IMR-90 (cell line): Measurements from ENCODE around the gene AKT1S1. TPM values are rescaled to one million over a fixed set of nuclear protein-coding genes. Genes with fewer than 3 reads are reported as not detected.

Source experiments
- ATAC-seq: fragments of 200-7000 bp; cut with Tn5 transposase; 2 replicates; pipeline ENCODE4 v1.9.1; 2020; ENCODE audit warnings: low read depth, mild to moderate bottlenecking, moderate library complexity
- BruUV-seq: library from RNA; stranded (reverse); fragments of 400-500 nt; replicated peaks from 2 replicates; lab custom pipeline; 2021; lab: Mats Ljungman, UMichigan
- CTCF ChIA-PET: fragments of 300-600 bp; formaldehyde crosslinking; extraction: SDS; loops from one replicate; lab custom pipeline; 2021; ENCODE audit warnings: antibody characterized with exemption; lab: Yijun Ruan, JAX
- POLR2A ChIA-PET: fragments of 300-600 bp; sonication (Branson Sonifier 250); formaldehyde crosslinking; loops from one replicate; lab custom pipeline; 2022; ENCODE audit warnings: antibody characterized with exemption; ENCODE audit not compliant: unreplicated experiment; lab: Charles Lee
- DNase-seq: peaks from one replicate; pipeline ENCODE4 v3.0.0; 2013
- H2AFZ ChIP-seq: replicated peaks from 2 replicates; pipeline ENCODE3; 2013; ENCODE audit warnings: low read length, mild to moderate bottlenecking; ENCODE audit not compliant: poor library complexity
- H2AK5ac ChIP-seq: 2 replicates; pipeline ENCODE4 v1.6.1; 2013; ENCODE audit warnings: low read depth, low read length, inconsistent platforms
- H2AK9ac ChIP-seq: replicated peaks from 2 replicates; pipeline ENCODE3; 2013; ENCODE audit warnings: mild to moderate bottlenecking, low read depth, low read length, moderate library complexity; ENCODE audit not compliant: poor library complexity
- H2BK120ac ChIP-seq: 2 replicates; pipeline ENCODE4 v1.6.1; 2013; ENCODE audit warnings: low read depth, low read length, inconsistent platforms
- H2BK15ac ChIP-seq: 3 replicates; pipeline ENCODE4 v1.6.1; 2013; ENCODE audit warnings: low read depth, low read length, inconsistent platforms
- H2BK20ac ChIP-seq: 2 replicates; pipeline ENCODE4 v1.6.1; 2013; ENCODE audit warnings: low read depth, mild to moderate bottlenecking, inconsistent platforms, low read length, moderate library complexity
- H2BK5ac ChIP-seq: 2 replicates; pipeline ENCODE4 v1.6.1; 2013; ENCODE audit warnings: mild to moderate bottlenecking, low read depth, low read length, inconsistent platforms; ENCODE audit not compliant: poor library complexity, severe bottlenecking
- H3K14ac ChIP-seq: replicated peaks from 2 replicates; pipeline ENCODE4 v1.6.1; 2013; ENCODE audit warnings: low read depth, low read length, inconsistent platforms
- H3K18ac ChIP-seq: 2 replicates; pipeline ENCODE4 v1.6.1; 2013; ENCODE audit warnings: low read depth, low read length, control low read depth
- H3K23ac ChIP-seq: 2 replicates; pipeline ENCODE4 v1.6.1; 2013; ENCODE audit warnings: low read depth, low read length, inconsistent platforms
- H3K27ac ChIP-seq: 2 replicates; pipeline ENCODE4 v1.5.1; 2013; ENCODE audit warnings: mild to moderate bottlenecking, control low read depth, low read length; ENCODE audit not compliant: insufficient read depth
- H3K27me3 ChIP-seq: 2 replicates; pipeline ENCODE4 v1.6.1; 2013; ENCODE audit warnings: low read length; ENCODE audit not compliant: control insufficient read depth, insufficient read depth
- H3K36me3 ChIP-seq: 2 replicates; pipeline ENCODE4 v1.6.1; 2013; ENCODE audit warnings: low read length, mixed read lengths; ENCODE audit not compliant: control insufficient read depth, insufficient read depth
- H3K4ac ChIP-seq: 2 replicates; pipeline ENCODE4 v1.6.1; 2013; ENCODE audit warnings: low read depth, low read length, inconsistent platforms
- H3K4me1 ChIP-seq: 2 replicates; pipeline ENCODE4 v1.6.1; 2013; ENCODE audit warnings: low read length, mixed read lengths; ENCODE audit not compliant: control insufficient read depth, insufficient read depth
- H3K4me2 ChIP-seq: 2 replicates; pipeline ENCODE4 v1.6.1; 2013; ENCODE audit warnings: low read depth, mild to moderate bottlenecking, control low read depth, low read length, moderate library complexity
- H3K4me3 ChIP-seq: 2 replicates; pipeline ENCODE4 v1.5.1; 2013; ENCODE audit warnings: low read depth, mild to moderate bottlenecking, control low read depth, low read length, moderate library complexity; ENCODE audit not compliant: insufficient read depth
- H3K56ac ChIP-seq: 2 replicates; pipeline ENCODE4 v1.6.1; 2013; ENCODE audit warnings: low read length, inconsistent platforms; ENCODE audit not compliant: insufficient read depth; ENCODE audit errors: extremely low read depth
- H3K79me1 ChIP-seq, 2 experiments: 2 replicates each; pipeline ENCODE4 v1.6.1; 2013; ENCODE audit warnings: low read length in 2 of 2, inconsistent platforms in 1 of 2, low read depth in 1 of 2
- H3K9ac ChIP-seq: 2 replicates; pipeline ENCODE4 v1.6.1; 2013; ENCODE audit warnings: low read depth, low read length, control low read depth
- H3K9me1 ChIP-seq: 2 replicates; pipeline ENCODE4 v1.6.1; 2013; ENCODE audit warnings: low read length, inconsistent platforms; ENCODE audit not compliant: insufficient read depth
- H3K9me3 ChIP-seq: 2 replicates; pipeline ENCODE4 v1.6.1; 2013; ENCODE audit warnings: low read length; ENCODE audit not compliant: control insufficient read depth, insufficient read depth
- H4K20me1 ChIP-seq: 2 replicates; pipeline ENCODE4 v1.6.1; 2013; ENCODE audit warnings: low read length, inconsistent platforms; ENCODE audit not compliant: insufficient read depth
- H4K5ac ChIP-seq: 2 replicates; pipeline ENCODE4 v1.6.1; 2013; ENCODE audit warnings: mild to moderate bottlenecking, low read depth, low read length, control low read depth
- H4K8ac ChIP-seq, 2 experiments: 2 replicates each; pipeline ENCODE4 v1.6.1; 2013; ENCODE audit warnings: low read depth in 2 of 2, low read length in 2 of 2, control low read depth in 1 of 2, inconsistent platforms in 1 of 2
- H4K91ac ChIP-seq: 2 replicates; pipeline ENCODE4 v1.6.1; 2013; ENCODE audit warnings: low read depth, low read length, inconsistent platforms; ENCODE audit not compliant: insufficient read depth
- CEBPB ChIP-seq: IDR thresholded peaks from 2 replicates; pipeline ENCODE4 v1.6.1; 2012; ENCODE audit warnings: low read depth, low read length, improper control_type of control experiment
- MXI1 ChIP-seq: IDR thresholded peaks from 2 replicates; pipeline ENCODE4 v1.6.1; 2012; ENCODE audit warnings: low read depth, mild to moderate bottlenecking, low read length, moderate library complexity, borderline replicate concordance
- POLR2A ChIP-seq: IDR thresholded peaks from 2 replicates; pipeline ENCODE4 v1.6.1; 2012; ENCODE audit warnings: mild to moderate bottlenecking, low read depth, low read length
- RFX5 ChIP-seq: IDR thresholded peaks from 2 replicates; pipeline ENCODE4 v1.8.0; 2012; ENCODE audit warnings: low read depth, mild to moderate bottlenecking, low read length, moderate library complexity
- WGBS, 2 experiments: methylation state at CpG; one replicate each; pipeline versions ENCODE4 v1.1.5 to v1.1.7; 2013; ENCODE audit warnings: missing lambda C conversion rate in 2 of 2; ENCODE audit not compliant: insufficient read length in 1 of 2; ENCODE audit errors: extremely low coverage in 2 of 2; 5-methylcytosine and 5-hydroxymethylcytosine counted together
- dilution Hi-C: fragments of 300-500 bp; cut with HindIII; formaldehyde crosslinking; loops from one replicate; pipeline ENCODE4 v1.14.3; 2018; ENCODE audit warnings: low sequenced_read_pairs; ENCODE audit not compliant: unreplicated experiment
- in situ Hi-C: fragments of 300-500 bp; cut with MboI; formaldehyde crosslinking; loops from 3 replicates; pipeline ENCODE4 v1.14.3; 2019; ENCODE audit warnings: low sequenced_read_pairs, inconsistent platforms, mixed read lengths
- intact Hi-C: fragments of 100-400 bp; cut with micrococcal nuclease; formaldehyde crosslinking; loops from 2 replicates; pipeline ENCODE4 v1.10.0; 2022
- polyA plus RNA-seq, 3 experiments: library from polyadenylated mRNA; depleted of rRNA; stranded (reverse); fragments of >200 nt; gene quantifications; 2 replicates each; pipeline ENCODE4 v1.2.3, GENCODE V29; 2012; ENCODE audit warnings: low replicate concordance in 1 of 3
- total RNA-seq: library from RNA; depleted of rRNA; stranded (reverse); fragments of >200 nt; gene quantifications from 2 replicates; pipeline ENCODE4 v1.2.3, GENCODE V29; 2012

Gene AKT1S1
- total and polyA plus RNA-seq, 2 of the 4 experiments (the other 2 are of a cell fraction), result 3.6 to 54.4 TPM

GRCh38 chr19:49856574-49857021 is 20.6 kb downstream of the AKT1S1 start:
- H3K4me2 ChIP-seq, result no peak overlapping the region
- H3K9me1 ChIP-seq, result peaks cover 15% of the 10 kb centered on the region
- H3K18ac ChIP-seq, result no peak overlapping the region
- H2BK20ac ChIP-seq, result no peak overlapping the region
- dilution Hi-C loops, result no loop called here
- no peak overlapping the region for H4K91ac ChIP-seq
- POLR2A ChIA-PET, result no interaction called here
- no peak overlapping the region for H3K4ac ChIP-seq
- H3K56ac ChIP-seq, result no peak overlapping the region
- H2BK5ac ChIP-seq, result no peak overlapping the region
- H3K27me3 ChIP-seq, result no peaks in the 10 kb centered on the region
- no TSS peak for BruUV-seq
- H2BK15ac ChIP-seq, result no peak overlapping the region
- TF ChIP-seq MXI1, result no peak
- no peak for TF ChIP-seq RFX5
- TF ChIP-seq POLR2A, result no peak
- TF ChIP-seq CEBPB, result no peak
- peaks cover 78% of the 10 kb centered on the region for H4K20me1 ChIP-seq
- H3K9me3 ChIP-seq, result no peaks in the 10 kb centered on the region
- in situ Hi-C loops, result loop anchor here (10.0 kb wide), 1 partner anchor 172 kb away; the partner anchor contains the start of gene ADM5
- no peak overlapping the region for H4K8ac ChIP-seq
- 100% methylated on average over 1 of the region's 18 CpGs; no CpG with 5 or more reads in 1 of the 2 experiments for WGBS, 2 experiments
- no peak overlapping the region for H3K9ac ChIP-seq
- no peak overlapping the region for H2BK120ac ChIP-seq
- CTCF ChIA-PET, result no interaction called here
- intact Hi-C loops, result no loop called here
- DNase-seq (no peak), ATAC-seq (no peak)
- H2AK9ac ChIP-seq, result peak overlapping the region; percentile 70
- H2AFZ ChIP-seq, result no peak overlapping the region
- no peak overlapping the region for H3K14ac ChIP-seq
- peaks cover 70% of the 10 kb centered on the region for H3K36me3 ChIP-seq
- no peak overlapping the region for H3K23ac ChIP-seq
- no peak overlapping the region for H2AK5ac ChIP-seq
- H3K4me1 ChIP-seq, result peaks cover 20% of the 10 kb centered on the region
- H3K27ac ChIP-seq, result no peak overlapping the region
- no peak overlapping the region for H3K4me3 ChIP-seq
- H4K5ac ChIP-seq, result no peak overlapping the region; the same call in 1 of the 2 replicates
- peaks cover 4 to 82% of the 10 kb centered on the region in 2 experiments for H3K79me1 ChIP-seq
